OCI-LY7 (cell line): ENCODE data around the gene TMEM266. TPM values are rescaled to one million over a fixed set of nuclear protein-coding genes. Genes with fewer than 3 reads are reported as not detected.

ENCODE experiments used
- BruUV-seq: library from RNA; stranded (reverse); fragments of 400-500 nt; replicated peaks from 2 replicates; lab custom pipeline; 2021; lab: Mats Ljungman, UMichigan
- CTCF ChIA-PET: fragments of 300-600 bp; sonication (Branson Sonifier 250); formaldehyde crosslinking; loops from one replicate; lab custom pipeline; 2022; ENCODE audit warnings: antibody characterized with exemption; ENCODE audit not compliant: unreplicated experiment; lab: Charles Lee
- POLR2A ChIA-PET: fragments of 300-600 bp; sonication (Branson Sonifier 250); formaldehyde crosslinking; loops from one replicate; lab custom pipeline; 2022; ENCODE audit warnings: antibody characterized with exemption; lab: Charles Lee
- DNase-seq: peaks from one replicate; pipeline ENCODE4 v3.0.0-alpha.2; 2015; ENCODE audit warnings: low spot score
- H2AFZ ChIP-seq: fragments of 200-600 bp; sonication (generic), shearing (Covaris generic); 2 replicates; pipeline ENCODE4 v1.6.1; 2014; ENCODE audit warnings: mild to moderate bottlenecking, antibody characterized with exemption, low read length, moderate library complexity
- H3K27ac ChIP-seq: fragments of 200-600 bp; sonication (generic); 2 replicates; pipeline ENCODE4 v1.5.1; 2014; ENCODE audit warnings: mixed run types, low read depth, mild to moderate bottlenecking, moderate library complexity, low read length, inconsistent platforms; ENCODE audit not compliant: poor library complexity, severe bottlenecking
- H3K36me3 ChIP-seq: fragments of 200-600 bp; sonication (generic); 2 replicates; pipeline ENCODE4 v1.6.1; 2014; ENCODE audit warnings: mild to moderate bottlenecking, antibody characterized with exemption, low read length, moderate library complexity, mixed read lengths; ENCODE audit not compliant: insufficient read depth
- H3K4me1 ChIP-seq: fragments of 200-600 bp; sonication (generic); 2 replicates; pipeline ENCODE4 v1.5.1; 2014; ENCODE audit warnings: mild to moderate bottlenecking, low read length; ENCODE audit not compliant: insufficient read depth, poor library complexity, severe bottlenecking
- H3K4me2 ChIP-seq: fragments of 200-600 bp; sonication (generic); 2 replicates; pipeline ENCODE4 v1.6.1; 2014; ENCODE audit warnings: mild to moderate bottlenecking, low read length
- H3K4me3 ChIP-seq: fragments of 200-600 bp; sonication (generic); 2 replicates; pipeline ENCODE4 v1.5.1; 2014; ENCODE audit warnings: mild to moderate bottlenecking, low read depth, low read length; ENCODE audit not compliant: poor library complexity, severe bottlenecking
- H3K79me2 ChIP-seq: fragments of 200-600 bp; sonication (generic); 2 replicates; pipeline ENCODE4 v1.6.1; 2016; ENCODE audit warnings: low read depth, mild to moderate bottlenecking, low read length, moderate library complexity, mixed read lengths; ENCODE audit not compliant: insufficient read depth
- H3K9me2 ChIP-seq: fragments of 200-600 bp; sonication (generic); 2 replicates; pipeline ENCODE4 v1.6.1; 2016; ENCODE audit warnings: mild to moderate bottlenecking, low read length, mixed read lengths; ENCODE audit not compliant: insufficient read depth
- H3K9me3 ChIP-seq: fragments of 200-600 bp; sonication (generic); 2 replicates; pipeline ENCODE4 v1.6.1; 2014; ENCODE audit warnings: mild to moderate bottlenecking, mixed run types, low read length, mixed read lengths
- H4K20me1 ChIP-seq: fragments of 200-600 bp; sonication (generic); 2 replicates; pipeline ENCODE4 v1.6.1; 2014; ENCODE audit warnings: mild to moderate bottlenecking, antibody characterized with exemption, low read length, moderate library complexity, mixed read lengths; ENCODE audit not compliant: insufficient read depth
- CTCF ChIP-seq: fragments of 200-600 bp; sonication (generic); conservative IDR thresholded peaks from 2 replicates; pipeline ENCODE4 v1.5.1; 2014; ENCODE audit warnings: mild to moderate bottlenecking, antibody characterized with exemption, low read length, moderate library complexity, mixed read lengths
- EZH2phosphoT487 ChIP-seq: fragments of 200-600 bp; sonication (generic); IDR thresholded peaks from 2 replicates; pipeline ENCODE4 v1.6.1; 2018; ENCODE audit warnings: low read depth, borderline replicate concordance, mild to moderate bottlenecking, mixed run types, antibody characterized with exemption, low read length, moderate library complexity, mixed read lengths
- intact Hi-C: fragments of 100-400 bp; cut with micrococcal nuclease; formaldehyde crosslinking; loops from one replicate; pipeline ENCODE4 v1.10.0; 2022; ENCODE audit not compliant: unreplicated experiment
- total RNA-seq, 2 experiments: library from RNA; depleted of rRNA in 1 of 2; stranded (reverse); fragments of >200 nt in 1 of 2; shearing (Covaris generic) in 1 of 2; gene quantifications; 2 replicates each; pipeline ENCODE4 v1.2.3, GENCODE V29; 2014 to 2022

The TMEM266 gene
- total RNA-seq, 2 experiments from 2014 or later, result not detected

GRCh38 chr15:76127880-76128279 lies 68.1 kb downstream of the TMEM266 start:
- Histone ChIP-seq H4K20me1 (no peaks in the 10 kb centered on the region), H3K4me3 (no peak overlapping the region), H3K9me3 (no peaks in the 10 kb centered on the region; the same call in 1 of the 2 replicates), H3K36me3 (no peaks in the 10 kb centered on the region), H3K27ac (no peak overlapping the region), H3K79me2 (no peaks in the 10 kb centered on the region), H3K4me1 (no peaks in the 10 kb centered on the region), H2AFZ (no peak overlapping the region), H3K9me2 (no peaks in the 10 kb centered on the region), H3K4me2 (no peak overlapping the region)
- POLR2A ChIA-PET, result no interaction called here
- BruUV-seq, result no TSS peak
- intact Hi-C loops, result no loop called here
- CTCF ChIA-PET, result no interaction called here
- no peak for DNase-seq
- TF ChIP-seq EZH2phosphoT487 (no peak), CTCF (no peak)

GRCh38 chr15:76134537-76134936 lies 74.8 kb downstream of the TMEM266 start:
- POLR2A ChIA-PET, result no interaction called here
- BruUV-seq, result no TSS peak
- Histone ChIP-seq H4K20me1 (no peaks in the 10 kb centered on the region), H3K79me2 (no peaks in the 10 kb centered on the region), H2AFZ (no peak overlapping the region), H3K4me2 (no peak overlapping the region), H3K9me3 (no peaks in the 10 kb centered on the region), H3K4me1 (no peaks in the 10 kb centered on the region), H3K4me3 (no peak overlapping the region), H3K27ac (no peak overlapping the region), H3K9me2 (no peaks in the 10 kb centered on the region), H3K36me3 (no peaks in the 10 kb centered on the region)
- TF ChIP-seq EZH2phosphoT487, result no peak
- TF ChIP-seq CTCF, result no peak
- CTCF ChIA-PET, result no interaction called here
- intact Hi-C loops, result no loop called here
- no peak for DNase-seq

- intact Hi-C loops, result no loop called here
- CTCF ChIA-PET, result no interaction called here
Observed at GRCh38 chr15:76135516-76135915, 75.7 kb downstream of the TMEM266 start.

More at GRCh38 chr15:76135516-76135915, 75.7 kb downstream of the TMEM266 start:
- Histone ChIP-seq H3K4me3 (no peak overlapping the region), H3K27ac (no peak overlapping the region), H4K20me1 (no peaks in the 10 kb centered on the region), H3K4me1 (no peaks in the 10 kb centered on the region), H3K79me2 (no peaks in the 10 kb centered on the region), H3K36me3 (no peaks in the 10 kb centered on the region), H3K9me3 (no peaks in the 10 kb centered on the region), H3K9me2 (no peaks in the 10 kb centered on the region), H2AFZ (no peak overlapping the region), H3K4me2 (no peak overlapping the region)
- BruUV-seq, result no TSS peak
- no peak for DNase-seq
- POLR2A ChIA-PET, result no interaction called here
- TF ChIP-seq EZH2phosphoT487, result no peak
- no peak for TF ChIP-seq CTCF
